ENCODE measurements around the gene TADA3.

The TADA3 gene

GRCh38 chr3:9809615-9810432 lies 17.6 kb upstream of the TADA3 start, which contains the start of gene TTLL3:
Gene TTLL3 (plus strand): TSS chr3:9810262. CDS start chr3:9810662, 400 bp downstream.
- peak; percentile 44 for DNase-seq (ENCODE audit: low read depth)

GRCh38 chr3:9809239-9809614 lies 17.0 kb upstream of the TADA3 start:
- DNase-seq (ENCODE audit: low read depth), result no peak

GRCh38 chr3:9808345-9809037 lies 16.2 kb upstream of the TADA3 start:
- DNase-seq (ENCODE audit: low read depth), result no peak

- no peak for DNase-seq (ENCODE audit: low read depth)
Observed at GRCh38 chr3:9807981-9808344, 15.7 kb upstream of the TADA3 start.

GRCh38 chr3:9806688-9807589 lies 14.7 kb upstream of the TADA3 start:
- no peak for DNase-seq (ENCODE audit: low read depth)

GRCh38 chr3:9806137-9806536 lies 13.9 kb upstream of the TADA3 start:
- no peak for DNase-seq (ENCODE audit: low read depth)

GRCh38 chr3:9804996-9805395 lies 12.7 kb upstream of the TADA3 start:
- DNase-seq (ENCODE audit: low read depth), result no peak

- no peak for DNase-seq (ENCODE audit: low read depth)
Observed at GRCh38 chr3:9803494-9803893, 11.2 kb upstream of the TADA3 start.

GRCh38 chr3:9800529-9800928 lies 8.3 kb upstream of the TADA3 start:
- no peak for DNase-seq (ENCODE audit: low read depth)

GRCh38 chr3:9797196-9797945 lies 5.1 kb upstream of the TADA3 start:
- no peak for DNase-seq (ENCODE audit: low read depth)

- no peak for DNase-seq (ENCODE audit: low read depth)
Observed at GRCh38 chr3:9795207-9795606, 2.9 kb upstream of the TADA3 start.

- DNase-seq (ENCODE audit: low read depth), result no peak
Observed at GRCh38 chr3:9794400-9794799, 2.1 kb upstream of the TADA3 start.

- no peak for DNase-seq (ENCODE audit: low read depth)
Observed at GRCh38 chr3:9793161-9793781, 998 bp upstream of the TADA3 start.

GRCh38 chr3:9791790-9792404 lies 376 bp downstream of the TADA3 start:
- no peak for DNase-seq (ENCODE audit: low read depth)

GRCh38 chr3:9791127-9791526 lies 1.1 kb downstream of the TADA3 start:
- DNase-seq (ENCODE audit: low read depth), result no peak

- DNase-seq (ENCODE audit: low read depth), result no peak
Observed at GRCh38 chr3:9787714-9788113, 4.6 kb downstream of the TADA3 start.

- DNase-seq (ENCODE audit: low read depth), result no peak
Observed at GRCh38 chr3:9786825-9787669, 5.2 kb downstream of the TADA3 start.

GRCh38 chr3:9786209-9786739 lies 6.0 kb downstream of the TADA3 start:
- no peak for DNase-seq (ENCODE audit: low read depth)

- DNase-seq (ENCODE audit: low read depth), result no peak
Observed at GRCh38 chr3:9785602-9786001, 6.7 kb downstream of the TADA3 start.

GRCh38 chr3:9784965-9785364 lies 7.3 kb downstream of the TADA3 start:
- DNase-seq (ENCODE audit: low read depth), result no peak

All from GM04504 (cell line).